HTERT RPE-1 (cell line): ENCODE results near the gene CHAD.

Experiments used
- in situ Hi-C: fragments of 300-500 bp; cut with MboI; formaldehyde crosslinking; loops from 4 replicates; pipeline ENCODE4 v1.14.3; 2020; ENCODE audit warnings: low sequenced_read_pairs

Gene CHAD

GRCh38 chr17:50458701-50459676 lies 9.7 kb downstream of the CHAD start:
- in situ Hi-C loops: no loop called here

- in situ Hi-C loops: no loop called here
Observed at GRCh38 chr17:50458270-50458669, 10.4 kb downstream of the CHAD start.

- in situ Hi-C loops: no loop called here
Observed at GRCh38 chr17:50457621-50458020, 11.1 kb downstream of the CHAD start.

GRCh38 chr17:50453901-50454300 lies 14.8 kb downstream of the CHAD start:
- in situ Hi-C loops: no loop called here

- in situ Hi-C loops: no loop called here
Observed at GRCh38 chr17:50452630-50453300, 15.9 kb downstream of the CHAD start.

GRCh38 chr17:50451943-50452629 lies 16.6 kb downstream of the CHAD start:
- in situ Hi-C loops: no loop called here

GRCh38 chr17:50448643-50449042 lies 20.0 kb downstream of the CHAD start:
- in situ Hi-C loops: no loop called here

GRCh38 chr17:50447870-50448595 lies 20.6 kb downstream of the CHAD start:
- in situ Hi-C loops: no loop called here

- in situ Hi-C loops: no loop called here
Observed at GRCh38 chr17:50445730-50446325, 22.9 kb downstream of the CHAD start.

- in situ Hi-C loops: no loop called here
Observed at GRCh38 chr17:50444841-50445715, 23.6 kb downstream of the CHAD start.

- in situ Hi-C loops: no loop called here
Observed at GRCh38 chr17:50443505-50443974, 25.1 kb downstream of the CHAD start.

- in situ Hi-C loops: no loop called here
Observed at GRCh38 chr17:50440838-50441829, 27.5 kb downstream of the CHAD start.

- in situ Hi-C loops: no loop called here
Observed at GRCh38 chr17:50440172-50440837, 28.4 kb downstream of the CHAD start.

- in situ Hi-C loops: no loop called here
Observed at GRCh38 chr17:50439008-50439407, 29.7 kb downstream of the CHAD start.

GRCh38 chr17:50437409-50437808 lies 31.3 kb downstream of the CHAD start:
- in situ Hi-C loops: no loop called here

- in situ Hi-C loops: no loop called here
Observed at GRCh38 chr17:50432125-50432762, 36.4 kb downstream of the CHAD start.
